SU-DHL-6 (cell line): ENCODE measurements around the gene CCDC85C.

Experiments used
- CTCF ChIP-seq: fragments of 200-600 bp; sonication (generic); IDR thresholded peaks from one replicate; pipeline ENCODE4 v1.5.1; 2017; ENCODE audit warnings: antibody characterized with exemption, mild to moderate bottlenecking, low read length, moderate library complexity; ENCODE audit not compliant: insufficient read depth, poor library complexity, severe bottlenecking
- EZH2phosphoT487 ChIP-seq: fragments of 200-600 bp; sonication (generic), shearing (Covaris generic); conservative IDR thresholded peaks from 2 replicates; pipeline ENCODE4 v1.6.1; 2018; ENCODE audit warnings: mild to moderate bottlenecking, antibody characterized with exemption, low read length, moderate library complexity, mixed read lengths

GRCh38 chr14:99616832-99617800 lies 13.1 kb upstream of the CCDC85C start:
- TF ChIP-seq CTCF (no peak), EZH2phosphoT487 (no peak)
